GM18502 (cell line): ENCODE results near the gene PBRM1.

Source experiments
- ATAC-seq: cut with Tn5 transposase; IDR thresholded peaks from one replicate; pipeline ENCODE4 v1.9.1; 2021; ENCODE audit warnings: mild to moderate bottlenecking; ENCODE audit not compliant: unreplicated experiment, poor library complexity

PBRM1 gene

DNA sequence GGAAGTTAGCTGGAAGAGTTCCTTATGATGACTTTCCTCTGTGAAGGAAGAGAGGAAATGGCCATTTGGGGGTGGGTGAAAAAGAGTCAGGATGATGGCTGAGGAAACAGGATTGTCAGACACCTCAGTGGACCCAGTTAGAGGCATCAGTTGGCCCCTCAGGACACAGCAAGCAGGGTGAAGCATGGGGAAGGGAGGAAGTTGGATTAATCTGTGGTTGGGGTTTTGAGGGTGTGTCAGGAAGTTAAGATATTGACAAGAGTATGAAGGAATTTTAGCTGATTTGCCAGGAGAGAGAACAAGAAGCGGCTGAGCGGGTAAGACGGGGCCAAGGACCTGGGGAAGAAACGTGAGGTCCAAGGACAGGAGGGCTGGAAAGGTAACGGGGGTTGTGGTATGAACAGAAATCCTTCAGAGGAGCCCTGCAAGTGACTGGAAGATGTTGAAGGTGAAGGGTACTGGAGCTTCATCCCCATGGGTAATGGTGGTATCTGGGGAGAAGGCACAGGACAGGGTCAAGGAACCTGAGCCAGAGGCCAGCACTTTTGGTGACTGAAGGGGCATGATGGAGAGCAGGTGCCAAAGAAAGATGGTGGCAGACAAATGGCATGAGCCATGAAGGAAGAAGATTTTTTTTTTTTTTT, 146.6 kb downstream of the PBRM1 start:
- no peak for ATAC-seq

DNA sequence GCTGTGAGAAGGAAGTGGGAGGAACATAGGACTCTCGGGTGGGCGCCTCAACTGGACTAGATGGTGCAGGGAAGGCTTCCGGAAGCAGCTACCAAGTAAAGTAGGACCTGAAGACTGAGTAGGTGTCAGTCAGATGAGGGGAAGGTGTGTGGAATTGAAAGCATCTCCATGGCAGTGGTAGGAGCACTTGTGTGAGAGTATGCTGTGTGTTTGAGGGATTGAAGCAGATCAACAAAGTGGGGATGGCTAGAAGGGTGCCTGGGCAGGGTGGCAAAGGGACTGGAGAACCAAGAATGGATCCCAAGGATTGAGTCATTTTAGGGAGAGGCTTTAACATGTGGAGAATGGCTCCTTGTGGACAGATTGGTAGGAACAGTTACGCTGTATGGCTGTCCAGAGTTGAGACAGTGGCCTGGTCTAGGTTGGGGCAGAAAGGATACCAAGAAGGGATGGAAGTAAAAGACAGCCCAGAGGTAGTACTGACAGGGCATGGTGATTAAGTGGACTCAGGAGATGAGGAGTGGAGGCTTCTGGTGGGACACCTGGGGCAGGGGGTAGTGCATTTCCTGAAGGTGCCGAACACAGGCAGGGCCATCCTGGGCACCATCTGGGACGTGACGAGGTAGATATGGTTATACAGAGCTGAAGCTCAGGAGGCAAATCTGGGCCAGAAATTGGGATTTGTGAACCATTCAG, 147.8 kb downstream of the PBRM1 start:
- ATAC-seq, result no peak

DNA sequence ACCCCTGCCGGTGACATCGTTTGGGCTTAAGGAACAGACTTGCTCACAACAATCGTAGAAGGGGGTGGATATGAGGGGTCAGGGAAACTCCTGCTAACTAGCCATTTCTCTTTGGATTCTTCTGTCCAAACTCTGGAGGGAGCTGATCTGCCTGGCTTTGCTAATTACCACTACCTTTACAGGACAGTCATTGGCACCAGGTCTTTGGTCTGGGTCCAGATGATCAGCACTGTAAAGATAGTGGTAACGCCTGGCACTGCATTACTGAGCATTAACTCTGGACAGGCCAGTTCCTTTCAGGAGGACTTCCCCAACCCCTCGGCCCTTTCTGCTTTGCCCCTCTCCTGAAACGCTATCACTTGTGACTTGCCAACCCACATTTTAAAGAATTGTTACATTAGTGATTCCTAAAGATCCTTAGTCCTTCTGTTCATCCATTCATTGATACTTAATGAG, 148.5 kb downstream of the PBRM1 start:
- no peak for ATAC-seq

DNA sequence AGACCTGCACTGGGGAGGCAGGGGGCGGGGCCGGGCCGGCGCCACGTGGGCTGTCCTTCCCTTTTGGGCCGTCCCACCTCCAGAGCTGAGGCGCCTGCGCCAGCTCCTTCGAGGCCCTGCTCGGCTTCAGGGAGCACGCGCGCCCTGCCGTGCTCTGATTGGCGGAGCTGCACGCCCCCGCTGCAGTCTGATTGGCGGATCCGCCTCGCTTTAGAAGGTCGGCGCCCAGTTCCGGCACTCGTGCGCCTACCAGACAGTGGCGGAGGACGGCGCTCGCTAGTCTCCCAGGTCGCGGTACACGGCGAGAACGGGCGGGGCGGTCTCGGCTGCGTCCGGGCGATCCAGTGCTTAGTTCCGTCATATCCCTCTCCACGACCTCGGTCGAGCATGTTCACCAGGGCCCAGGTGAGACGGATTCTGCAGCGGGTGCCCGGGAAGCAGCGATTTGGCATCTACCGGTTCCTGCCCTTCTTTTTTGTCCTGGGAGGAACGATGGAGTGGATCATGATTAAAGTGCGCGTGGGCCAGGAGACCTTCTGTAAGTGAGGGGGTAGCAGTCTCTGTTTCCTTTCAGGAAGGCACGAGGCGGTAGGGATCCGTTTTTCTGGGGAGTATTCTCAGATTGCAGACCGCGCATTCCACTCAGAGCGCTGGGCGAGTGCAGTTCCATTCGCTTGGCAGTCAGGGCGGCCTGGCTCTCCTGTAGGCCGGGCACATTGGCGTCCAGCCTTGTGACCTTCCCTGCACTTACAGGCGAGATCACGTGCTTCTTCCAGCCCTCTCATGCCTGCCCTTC, 149.1 kb downstream of the PBRM1 start, which contains the start of gene UQCC5:
TSS of gene UQCC5 (plus strand) at position 237 of the 796 bp plus-strand sequence. CDS start at position 388, 151 bp downstream.
- ATAC-seq, result peak; percentile 84

DNA sequence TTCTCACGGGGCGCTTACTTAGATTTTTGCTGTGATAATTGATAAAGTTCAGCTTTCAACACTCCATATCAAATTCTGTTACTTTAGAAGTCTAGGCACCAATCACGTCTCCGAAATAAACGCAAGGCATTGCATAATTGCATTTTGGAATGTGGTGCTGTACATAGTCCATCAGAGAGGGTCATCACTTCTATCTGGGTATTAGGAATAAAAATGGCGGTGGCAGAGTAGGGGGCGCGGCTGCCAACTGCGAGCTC, 149.7 kb downstream of the PBRM1 start:
- ATAC-seq, result no peak

DNA sequence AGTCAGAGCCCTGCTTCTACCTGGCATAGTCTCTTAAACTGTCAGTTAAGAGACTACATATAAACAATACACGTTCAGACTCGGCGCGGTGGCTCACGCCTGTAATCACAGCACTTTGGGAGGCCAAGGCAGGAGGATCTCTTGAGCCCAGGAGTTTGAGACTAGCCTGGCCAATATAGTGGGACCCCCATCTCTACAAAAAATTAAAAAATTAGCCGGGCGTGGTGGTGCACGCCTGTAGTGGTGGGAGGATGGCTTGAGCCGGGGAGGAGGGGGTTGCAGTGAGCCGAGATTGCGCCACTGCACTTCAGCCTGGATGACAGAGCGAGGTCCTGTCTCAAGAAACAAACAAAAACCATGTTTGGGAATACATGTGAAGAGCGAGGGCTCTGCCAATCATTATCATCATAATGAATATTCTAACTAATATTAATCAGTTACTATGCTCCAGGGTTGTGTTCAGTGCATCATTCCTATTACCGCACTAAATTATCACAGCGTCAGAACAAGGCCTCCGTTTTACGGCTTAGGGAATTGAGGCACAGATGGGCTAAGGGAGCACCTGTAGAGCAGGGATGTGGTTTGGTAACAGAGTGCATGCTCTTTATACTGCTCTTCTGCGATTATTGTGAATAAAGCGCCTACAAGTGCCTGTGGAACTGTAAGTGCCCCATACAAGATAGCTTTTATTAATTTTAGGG, 150.2 kb downstream of the PBRM1 start:
- ATAC-seq, result no peak

DNA sequence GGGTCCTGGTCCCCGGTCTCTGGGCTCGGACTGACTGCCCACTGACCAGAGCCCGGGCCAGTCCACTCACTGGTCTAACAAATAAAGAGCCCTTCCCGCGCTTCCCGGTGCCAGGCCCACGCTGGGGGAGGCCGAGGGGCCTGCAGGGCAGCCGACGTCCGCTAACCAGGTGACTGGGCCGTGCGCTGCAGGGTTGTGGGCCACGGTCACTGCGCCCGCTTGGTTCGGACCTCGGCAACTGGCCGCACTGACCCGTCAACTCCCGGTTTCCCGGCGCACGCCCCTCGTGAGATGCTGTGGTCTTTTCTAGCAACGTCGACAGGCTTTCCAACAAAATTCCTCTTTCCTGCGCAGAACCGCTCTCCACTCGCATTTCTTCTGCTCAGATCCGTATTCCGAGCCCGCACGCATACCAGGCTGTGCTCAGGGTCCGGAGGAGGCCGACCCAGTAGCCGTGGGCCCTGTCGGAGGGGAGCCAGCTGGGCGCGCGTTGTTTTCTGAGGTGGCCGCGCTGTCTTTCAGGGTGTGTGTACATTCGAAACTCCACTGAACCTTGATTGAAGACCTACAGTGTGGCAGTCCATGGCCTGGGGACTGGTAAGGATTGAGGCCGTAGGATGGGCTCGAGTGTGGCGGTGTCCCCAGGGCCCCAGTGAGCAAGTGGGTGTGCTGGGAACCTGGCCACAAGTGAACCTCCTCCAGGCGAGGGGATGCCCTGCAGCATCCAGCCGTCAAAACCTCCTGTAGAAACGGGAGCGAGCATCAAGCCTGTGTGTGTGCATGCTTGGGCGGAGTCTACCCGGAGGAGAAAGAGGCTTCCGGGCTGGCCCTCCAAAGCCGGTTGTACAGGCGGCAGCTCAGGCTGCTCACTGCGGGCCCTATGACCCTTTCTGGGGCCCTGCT, 151.2 kb downstream of the PBRM1 start:
- ATAC-seq, result no peak

DNA sequence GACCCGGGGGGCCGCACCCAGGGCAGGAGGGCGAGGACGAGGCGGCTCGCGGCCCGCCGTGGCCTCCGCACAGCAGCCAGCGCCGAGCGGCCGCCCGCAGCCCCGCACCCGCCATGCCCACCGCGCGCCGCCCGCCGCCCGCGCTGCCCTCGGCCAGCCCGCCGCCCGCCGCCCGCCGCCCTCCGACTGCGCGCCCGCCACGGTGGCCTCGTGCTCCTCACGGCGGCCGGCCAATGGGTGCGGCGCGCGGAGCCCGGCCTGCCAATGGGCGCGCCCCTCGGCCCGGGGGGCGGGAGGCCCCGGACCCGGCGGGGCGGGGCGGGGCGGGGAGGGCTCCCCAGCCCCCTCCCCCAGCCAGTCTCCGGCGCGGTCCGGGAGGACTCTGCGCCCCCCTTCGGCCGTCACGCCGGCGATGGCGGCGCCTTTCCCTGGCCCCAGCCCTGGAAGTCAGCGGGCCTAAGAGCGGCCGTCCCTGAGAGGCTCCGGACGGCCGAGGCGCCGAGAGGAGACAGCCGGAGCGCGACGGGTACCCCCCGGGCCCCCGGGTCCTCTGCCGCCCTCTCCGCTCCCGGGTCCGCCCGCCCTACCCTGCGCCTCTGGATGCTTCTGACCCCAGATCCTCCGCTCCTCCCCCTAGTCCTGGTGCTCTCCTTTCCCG, 152.0 kb downstream of the PBRM1 start, which contains the start of gene NT5DC2:
TSS of gene NT5DC2 (minus strand) at position 235 of the 658 bp plus-strand sequence. CDS start at position 115, 120 bp downstream.
- ATAC-seq, result peak; percentile 47

DNA sequence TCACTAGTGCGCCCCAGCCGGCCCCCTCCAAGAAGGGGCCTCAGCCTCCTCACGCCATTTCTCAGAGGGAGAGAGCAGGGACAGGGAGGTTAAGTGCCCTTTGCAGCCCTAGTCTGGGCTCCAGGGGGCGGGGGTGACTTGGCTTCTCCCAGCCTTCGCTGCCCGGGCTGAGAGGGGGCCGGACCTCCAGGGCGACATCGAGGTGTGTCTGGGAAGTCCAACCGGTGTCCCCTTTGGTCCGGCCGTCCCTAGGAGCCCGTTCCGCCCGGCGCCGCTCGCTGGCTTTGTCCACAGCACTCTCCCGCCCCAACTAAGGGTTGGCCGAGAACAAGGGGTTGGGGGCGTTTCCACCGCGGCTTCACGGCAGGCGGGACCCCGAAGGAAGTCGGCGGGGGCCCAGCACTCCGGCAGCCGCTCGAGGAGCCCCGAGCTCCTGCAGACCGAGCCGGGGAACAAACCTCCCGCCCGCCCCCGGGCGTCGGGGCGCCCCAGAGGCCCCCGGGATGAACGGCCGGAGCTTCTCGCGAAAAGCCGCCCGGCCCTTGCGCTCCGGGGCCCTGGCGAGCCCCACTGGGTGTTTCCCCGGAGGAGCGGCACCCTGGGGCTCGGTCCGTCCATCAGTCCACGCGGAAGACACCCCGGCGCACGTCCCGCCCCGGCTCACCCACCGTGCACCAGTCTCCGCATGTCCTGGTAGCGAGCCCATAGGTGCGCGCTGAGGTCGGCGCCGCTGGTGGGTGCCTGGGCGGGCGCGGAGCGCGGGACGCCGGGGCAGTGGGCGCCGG, 152.7 kb downstream of the PBRM1 start:
- peak; percentile 5 for ATAC-seq

DNA sequence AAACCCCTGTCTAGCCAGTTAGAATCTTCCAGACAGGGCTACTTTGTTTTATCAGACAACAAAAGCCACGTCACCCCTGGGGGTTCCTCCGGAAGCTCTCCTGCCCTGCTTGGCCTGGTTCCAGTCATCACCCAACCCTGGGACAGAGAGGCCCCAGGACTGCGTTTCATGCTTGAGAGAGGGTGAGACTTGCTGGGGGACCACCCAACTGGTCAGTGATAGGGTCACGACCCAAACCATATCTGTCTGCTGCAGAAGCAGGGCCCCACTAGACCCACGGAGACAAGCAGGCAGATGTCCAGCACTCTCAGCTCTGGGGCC, 153.2 kb downstream of the PBRM1 start:
- no peak for ATAC-seq

DNA sequence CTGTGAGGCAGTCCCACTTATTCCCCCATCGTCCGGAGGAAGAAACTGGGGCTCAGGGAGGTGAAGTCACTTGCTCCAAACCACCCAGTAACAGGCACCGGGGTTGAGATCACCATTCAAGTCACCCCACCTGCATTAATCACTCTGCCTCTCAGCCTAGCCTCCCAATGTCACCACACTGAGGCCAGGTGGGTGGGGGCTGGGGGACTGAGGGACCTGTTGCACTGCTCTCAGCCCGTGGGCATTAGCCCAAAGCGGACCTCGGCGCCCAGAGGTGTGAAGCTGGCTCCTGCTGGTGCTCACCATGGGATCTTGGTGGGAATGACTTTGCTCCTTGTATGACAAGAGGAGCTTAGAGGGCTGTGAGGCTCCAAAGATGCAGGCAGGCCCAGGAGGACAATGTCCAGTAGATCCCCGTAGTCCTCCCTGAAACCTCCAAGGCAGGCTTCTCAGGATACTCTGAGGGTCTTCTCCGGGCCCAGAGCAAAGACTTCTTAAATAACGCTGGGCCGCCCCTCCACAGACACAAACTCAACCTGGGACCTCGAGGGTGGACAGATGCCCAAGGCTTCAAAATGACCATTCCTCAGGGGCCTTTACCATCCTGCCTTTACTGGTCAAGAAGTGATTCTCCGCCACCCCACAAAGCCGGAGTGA, 153.7 kb downstream of the PBRM1 start:
- no peak for ATAC-seq

DNA sequence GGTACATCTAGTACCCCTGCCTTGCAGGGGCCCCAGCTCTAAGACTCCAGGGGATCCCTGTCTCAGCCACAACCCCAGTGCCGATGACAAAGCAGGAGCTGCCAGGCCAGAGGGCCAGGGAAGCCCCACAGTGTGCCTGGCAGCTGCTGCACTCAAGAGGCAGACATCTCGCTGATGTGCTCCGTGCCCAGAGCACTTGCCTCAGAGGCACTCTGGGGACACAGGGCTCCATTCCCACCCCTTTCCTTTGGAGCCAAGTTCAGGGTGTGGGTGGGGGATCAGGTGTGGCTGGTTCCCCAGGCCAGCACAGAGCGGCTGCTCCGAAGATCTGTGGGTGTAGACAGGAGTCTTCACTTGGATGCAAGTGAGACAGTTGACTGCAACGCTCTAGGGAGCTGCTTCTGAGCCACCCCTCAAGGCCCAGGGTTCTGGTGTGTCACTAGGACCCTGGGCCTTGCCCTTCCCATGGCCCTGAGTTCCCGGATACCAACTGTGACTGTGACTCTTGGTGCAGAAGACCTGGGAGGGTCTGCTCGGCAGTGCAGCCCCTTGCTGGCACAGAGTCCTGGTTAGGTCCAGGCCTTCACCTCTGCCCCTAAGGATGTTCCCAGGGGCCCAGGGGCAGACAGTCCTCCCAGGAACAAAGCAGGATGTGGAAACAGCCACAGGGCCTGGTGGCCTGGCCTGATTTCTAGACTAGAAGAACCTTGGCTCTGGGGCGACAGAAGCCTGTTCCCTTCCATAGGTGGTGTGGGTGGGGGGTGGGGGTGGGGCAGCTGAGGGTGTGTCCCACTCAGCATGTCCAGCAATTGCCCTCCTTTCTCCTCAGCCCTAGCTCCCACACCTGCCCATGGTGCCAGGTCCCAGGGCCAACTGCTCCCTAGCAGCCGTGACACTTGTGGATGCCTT, 154.5 kb downstream of the PBRM1 start:
- no peak for ATAC-seq

DNA sequence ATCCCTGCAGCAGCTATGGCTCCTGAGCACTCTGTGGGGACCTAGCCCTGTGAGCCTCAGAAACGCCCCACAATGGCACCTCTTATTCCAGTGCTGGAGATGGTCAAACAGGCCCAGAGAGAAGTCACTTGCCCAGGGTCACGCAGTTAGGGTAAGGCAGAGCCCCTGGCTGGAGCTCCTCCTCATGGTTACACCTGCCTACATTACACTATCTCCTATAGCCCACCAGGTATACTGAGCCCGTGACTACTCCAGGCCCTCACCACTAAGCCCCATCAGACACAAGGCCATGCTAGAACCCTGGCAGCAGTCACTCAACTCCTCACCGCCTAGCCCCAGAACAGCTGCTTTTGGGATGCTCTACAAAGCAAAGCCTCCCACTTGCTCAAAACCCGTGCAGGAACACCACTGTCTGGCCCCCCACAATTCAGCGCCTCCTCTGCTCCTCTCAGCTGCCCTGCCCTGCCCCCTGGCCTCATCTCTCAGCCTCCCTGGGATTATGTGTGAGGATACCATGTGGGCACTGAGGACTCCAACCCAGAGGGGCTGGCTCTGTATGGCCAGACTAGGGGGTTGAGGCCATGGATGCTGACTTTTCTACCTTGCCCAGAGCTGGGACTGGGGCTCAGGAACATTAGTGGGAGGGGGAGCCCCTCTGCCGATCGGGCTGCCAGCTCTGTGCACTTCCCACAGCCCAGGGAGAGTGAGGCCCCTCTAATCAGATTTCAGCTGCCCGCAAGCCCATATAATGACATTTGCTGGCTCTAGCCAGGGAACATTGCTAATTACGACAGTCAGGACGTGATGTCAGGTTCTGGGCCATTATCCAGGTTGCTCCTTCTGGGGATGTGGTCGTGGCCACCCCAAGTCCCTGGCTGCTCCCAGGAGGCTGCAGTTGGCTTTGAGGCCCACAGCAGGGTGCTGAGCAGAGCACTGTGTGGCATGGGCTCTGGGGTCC, 156.1 kb downstream of the PBRM1 start:
- no peak for ATAC-seq

DNA sequence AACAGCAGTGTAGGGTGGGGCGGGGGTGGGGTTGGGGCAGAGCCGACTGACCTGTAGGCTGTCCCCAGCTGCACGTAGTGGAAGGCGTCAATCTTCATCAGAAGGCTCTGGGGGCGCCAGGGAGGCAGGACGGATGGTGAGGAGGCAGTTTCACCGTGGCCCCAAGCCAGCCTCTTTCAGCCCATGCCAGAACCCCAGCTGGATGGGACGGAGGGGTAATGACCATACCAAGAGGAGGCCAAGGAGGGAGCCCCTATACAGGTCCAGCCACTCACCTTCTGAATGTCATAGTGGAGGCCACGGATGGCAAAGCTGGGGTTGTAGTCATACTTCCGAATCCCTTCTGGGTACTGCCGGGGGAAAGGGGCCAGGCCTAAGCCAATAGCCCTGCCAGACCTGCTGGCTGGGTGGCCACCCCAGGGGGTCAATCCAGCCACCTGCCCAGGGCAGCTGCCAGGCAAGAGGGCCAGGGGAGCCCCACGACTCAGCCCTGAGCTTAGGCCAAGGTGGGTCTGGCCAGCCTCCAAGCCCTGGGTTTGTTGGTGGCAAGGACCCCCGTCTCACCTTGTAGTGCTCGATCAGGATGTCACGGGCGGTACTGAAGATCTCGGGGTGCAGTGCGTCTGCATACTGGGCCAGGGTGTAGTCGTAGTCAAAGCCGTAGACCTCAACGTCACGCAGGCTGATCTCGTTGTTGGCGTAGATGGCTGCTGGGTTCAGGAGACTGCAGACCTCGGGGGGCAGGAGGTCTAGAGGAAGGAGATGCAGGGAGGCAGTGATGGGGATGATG, 156.9 kb downstream of the PBRM1 start:
- ATAC-seq, result no peak
